ENCODE results near the gene OS9. TPM values are rescaled to one million over a fixed set of nuclear protein-coding genes. Genes with fewer than 3 reads are reported as not detected.

Gene OS9
- total RNA-seq, 2 experiments from 2014 or later, result 82.6 to 112 TPM

- H3K4me2 ChIP-seq (ENCODE audit: low read length), result peak overlapping the region; percentile 84; the same call in 1 of the 2 replicates
- peaks cover 22% of the 10 kb centered on the region for H3K79me2 ChIP-seq (ENCODE audit: insufficient read depth, low read depth, low read length)
- TF ChIP-seq EZH2phosphoT487 (IDR thresholded peaks at IDR 0.05; ENCODE audit: borderline replicate concordance, low read depth, low read length), result no peak
- TF ChIP-seq CTCF (conservative IDR thresholded peaks at IDR 0.05; ENCODE audit: low read length), result no peak
- intact Hi-C loops (cut with micrococcal nuclease; ENCODE audit: unreplicated experiment), result no loop called here
- peaks cover 6% of the 10 kb centered on the region; the same call in 1 of the 2 replicates for H4K20me1 ChIP-seq (ENCODE audit: insufficient read depth, low read length)
- CTCF ChIA-PET (ENCODE audit: unreplicated experiment), result no interaction called here
- H3K9me3 ChIP-seq (ENCODE audit: low read length), result no peaks in the 10 kb centered on the region
- BruUV-seq (replicated peaks), result no TSS peak
- peaks cover 43% of the 10 kb centered on the region for H3K36me3 ChIP-seq (ENCODE audit: insufficient read depth, low read length)
- H3K27ac ChIP-seq (ENCODE audit: low read depth, low read length, poor library complexity, severe bottlenecking), result peak overlapping the region; percentile 75
- H3K9me2 ChIP-seq (ENCODE audit: insufficient read depth, low read length), result no peaks in the 10 kb centered on the region
- H2AFZ ChIP-seq (ENCODE audit: low read length), result no peak overlapping the region
- peaks cover 43% of the 10 kb centered on the region for H3K4me1 ChIP-seq (ENCODE audit: insufficient read depth, low read length, poor library complexity, severe bottlenecking)
- peak overlapping the region; percentile 87 for H3K4me3 ChIP-seq (ENCODE audit: low read depth, low read length, poor library complexity, severe bottlenecking)
- POLR2A ChIA-PET, result no interaction called here
- no peak for DNase-seq (ENCODE audit: low spot score)
Measured at GRCh38 chr12:57755194-57755453, 61.2 kb downstream of the OS9 start.

DNA sequence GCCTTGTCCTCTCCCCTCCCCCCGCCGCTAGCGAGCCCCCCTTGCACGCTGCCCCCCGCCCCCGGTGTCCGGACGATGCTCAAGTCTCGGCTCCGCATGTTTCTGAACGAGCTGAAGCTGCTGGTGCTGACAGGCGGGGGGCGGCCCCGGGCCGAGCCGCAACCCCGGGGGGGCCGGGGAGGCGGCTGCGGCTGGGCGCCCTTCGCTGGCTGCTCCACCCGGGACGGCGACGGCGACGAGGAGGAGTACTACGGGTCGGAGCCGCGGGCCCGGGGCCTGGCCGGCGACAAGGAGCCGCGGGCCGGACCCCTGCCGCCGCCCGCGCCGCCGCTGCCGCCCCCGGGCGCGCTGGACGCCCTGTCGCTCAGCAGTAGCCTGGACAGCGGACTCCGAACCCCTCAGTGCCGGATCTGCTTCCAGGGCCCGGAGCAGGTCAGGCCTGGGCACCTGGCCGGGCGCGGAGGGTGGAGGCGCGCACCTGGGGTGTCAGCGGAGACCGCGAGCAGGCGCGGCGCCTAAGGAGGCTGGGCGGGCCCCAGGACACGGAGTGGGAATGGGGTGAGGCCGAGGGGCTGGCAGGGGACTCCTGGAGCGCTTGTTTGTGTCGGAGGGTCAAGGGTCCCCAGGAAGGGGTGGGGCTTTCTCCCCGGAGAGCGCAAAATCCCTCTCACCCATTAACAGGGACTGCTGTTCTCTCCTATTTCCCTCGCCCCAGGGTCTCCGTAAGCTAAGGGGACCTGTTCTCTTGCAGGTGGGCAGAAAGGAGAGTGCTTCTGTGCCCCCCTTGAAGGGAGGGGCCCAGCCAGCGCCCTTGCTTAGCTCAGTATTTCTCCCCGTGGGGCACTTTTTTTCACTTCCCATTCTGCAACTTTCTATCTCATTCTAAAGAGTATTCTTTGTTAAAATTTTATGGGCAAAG lies 61.8 kb downstream of the OS9 start:
- H3K36me3 ChIP-seq (ENCODE audit: insufficient read depth, low read length), result peaks cover 43% of the 10 kb centered on the region
- H3K27ac ChIP-seq (ENCODE audit: low read depth, low read length, poor library complexity, severe bottlenecking), result peak overlapping the region; percentile 75
- H3K9me2 ChIP-seq (ENCODE audit: insufficient read depth, low read length), result no peaks in the 10 kb centered on the region
- H3K4me2 ChIP-seq (ENCODE audit: low read length), result peak overlapping the region; percentile 84
- intact Hi-C loops (cut with micrococcal nuclease; ENCODE audit: unreplicated experiment), result loop anchor here (2.0 kb wide), 1 partner anchor 143 kb away; no protein-coding TSS in a partner anchor
- no TSS peak for BruUV-seq (replicated peaks)
- ChIA-PET CTCF (ENCODE audit: unreplicated experiment) (interaction anchor here (1.0 to 1.4 kb wide), 2 partner anchors 10 to 24 kb away, joined by 3 to 5 read pairs; no protein-coding TSS in a partner anchor), POLR2A (interaction anchor here (0.6 to 1.4 kb wide), 6 partner anchors 10 to 454 kb away, joined by 3 to 5 read pairs (median 4); partner anchors contain the start of genes CTDSP2, EEF1AKMT3 and METTL1)
- peaks cover 21% of the 10 kb centered on the region for H3K79me2 ChIP-seq (ENCODE audit: insufficient read depth, low read depth, low read length)
- TF ChIP-seq CTCF (conservative IDR thresholded peaks at IDR 0.05; ENCODE audit: low read length) (no peak), EZH2phosphoT487 (IDR thresholded peaks at IDR 0.05; ENCODE audit: borderline replicate concordance, low read depth, low read length) (no peak)
- H2AFZ ChIP-seq (ENCODE audit: low read length), result no peak overlapping the region; the same call in 1 of the 2 replicates
- DNase-seq (ENCODE audit: low spot score), result peak; percentile 49
- H4K20me1 ChIP-seq (ENCODE audit: insufficient read depth, low read length), result peaks cover 10% of the 10 kb centered on the region; the same call in 1 of the 2 replicates
- no peaks in the 10 kb centered on the region for H3K9me3 ChIP-seq (ENCODE audit: low read length)
- peaks cover 37% of the 10 kb centered on the region for H3K4me1 ChIP-seq (ENCODE audit: insufficient read depth, low read length, poor library complexity, severe bottlenecking)
- H3K4me3 ChIP-seq (ENCODE audit: low read depth, low read length, poor library complexity, severe bottlenecking), result peak overlapping the region; percentile 87

All from OCI-LY7 (cell line).